Bronchial epithelial cell (primary cell): ENCODE measurements around the gene SERPINA3. TPM values are rescaled to one million over a fixed set of nuclear protein-coding genes. Genes with fewer than 3 reads are reported as not detected.

Experiments
- DNase-seq: peaks from one replicate; pipeline ENCODE4 v3.0.0-alpha.2; 2010; ENCODE audit warnings: low read depth
- FAIRE-seq: peaks from 2 replicates; lab custom pipeline; 2011; peaks lifted over from hg19 to GRCh38; lab: Jason Lieb, UNC
- H3K27me3 ChIP-seq: 2 replicates; pipeline ENCODE4 v1.5.1; 2011; ENCODE audit warnings: low read length; ENCODE audit not compliant: control insufficient read depth, insufficient read depth
- H3K36me3 ChIP-seq: 2 replicates; pipeline ENCODE4 v1.5.1; 2011; ENCODE audit warnings: low read length; ENCODE audit not compliant: control insufficient read depth, insufficient read depth
- H3K4me3 ChIP-seq: 2 replicates; pipeline ENCODE4 v1.5.1; 2011; ENCODE audit warnings: mild to moderate bottlenecking, low read depth, low read length, control low read depth
- total RNA-seq: library from RNA; depleted of rRNA; stranded (reverse); fragments of >200 nt; gene quantifications from 2 replicates; pipeline ENCODE4 v1.2.1, GENCODE V29; 2014
- TF ChIP-seq, protein P1 (sequence below): IDR thresholded peaks from 2 replicates; pipeline ENCODE4 v1.5.1; 2011; ENCODE audit warnings: mild to moderate bottlenecking, moderate library complexity, low read length, control low read depth, inconsistent platforms; ENCODE audit not compliant: insufficient read depth, severe bottlenecking

The SERPINA3 gene
- total RNA-seq, 1 donor from 2014 or later: 0.79 TPM

- Histone ChIP-seq H3K27me3 (no peaks in the 10 kb centered on the region), H3K4me3 (no peak overlapping the region), H3K36me3 (no peaks in the 10 kb centered on the region)
- FAIRE-seq: no peak
- TF ChIP-seq, protein P1, sequence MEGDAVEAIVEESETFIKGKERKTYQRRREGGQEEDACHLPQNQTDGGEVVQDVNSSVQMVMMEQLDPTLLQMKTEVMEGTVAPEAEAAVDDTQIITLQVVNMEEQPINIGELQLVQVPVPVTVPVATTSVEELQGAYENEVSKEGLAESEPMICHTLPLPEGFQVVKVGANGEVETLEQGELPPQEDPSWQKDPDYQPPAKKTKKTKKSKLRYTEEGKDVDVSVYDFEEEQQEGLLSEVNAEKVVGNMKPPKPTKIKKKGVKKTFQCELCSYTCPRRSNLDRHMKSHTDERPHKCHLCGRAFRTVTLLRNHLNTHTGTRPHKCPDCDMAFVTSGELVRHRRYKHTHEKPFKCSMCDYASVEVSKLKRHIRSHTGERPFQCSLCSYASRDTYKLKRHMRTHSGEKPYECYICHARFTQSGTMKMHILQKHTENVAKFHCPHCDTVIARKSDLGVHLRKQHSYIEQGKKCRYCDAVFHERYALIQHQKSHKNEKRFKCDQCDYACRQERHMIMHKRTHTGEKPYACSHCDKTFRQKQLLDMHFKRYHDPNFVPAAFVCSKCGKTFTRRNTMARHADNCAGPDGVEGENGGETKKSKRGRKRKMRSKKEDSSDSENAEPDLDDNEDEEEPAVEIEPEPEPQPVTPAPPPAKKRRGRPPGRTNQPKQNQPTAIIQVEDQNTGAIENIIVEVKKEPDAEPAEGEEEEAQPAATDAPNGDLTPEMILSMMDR: no peak
- DNase-seq: no peak
Measured at GRCh38 chr14:94586635-94587034, 25.6 kb upstream of the SERPINA3 start.

DNA sequence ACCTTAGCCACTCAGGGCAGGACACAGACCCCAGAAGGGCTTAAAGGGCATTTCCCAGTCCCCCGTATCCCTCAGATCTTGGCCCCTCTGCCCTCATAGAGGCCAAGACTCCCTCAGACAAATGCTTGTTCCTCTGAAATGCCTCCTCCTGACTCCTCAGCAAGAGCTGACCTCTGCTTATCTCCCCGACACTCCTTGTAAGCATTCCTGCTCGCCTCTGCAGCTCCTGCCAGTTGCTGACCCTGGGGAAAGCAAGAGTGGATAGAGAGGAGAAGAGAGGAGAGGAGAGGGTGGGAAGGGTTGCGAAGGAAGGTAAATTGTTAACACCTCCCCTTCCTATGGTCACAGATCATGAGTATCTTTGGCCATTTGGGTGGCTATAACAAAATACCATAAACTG is 23.9 kb upstream of the SERPINA3 start:
- TF ChIP-seq, protein P1: no peak
- no peak for DNase-seq
- Histone ChIP-seq H3K36me3 (no peaks in the 10 kb centered on the region), H3K4me3 (no peak overlapping the region), H3K27me3 (no peaks in the 10 kb centered on the region)
- FAIRE-seq: peak; percentile 77

DNA sequence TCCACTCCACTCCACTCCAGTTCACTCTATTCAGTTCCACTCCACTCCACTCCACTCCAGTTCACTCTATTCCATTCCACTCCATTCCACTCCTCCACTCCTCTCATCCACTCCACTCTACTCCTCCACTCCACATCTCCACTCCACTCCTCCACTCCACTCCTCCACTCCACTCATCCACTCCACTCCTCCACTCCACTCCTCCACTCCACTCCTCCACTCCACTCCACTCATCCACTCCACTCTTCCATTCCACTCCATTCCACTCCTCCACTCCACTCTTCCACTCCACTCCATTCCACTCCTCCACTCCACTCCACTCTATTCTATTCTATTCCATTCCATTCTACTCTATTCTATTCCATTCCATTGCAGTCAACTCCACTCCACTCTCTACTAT is 21.1 kb upstream of the SERPINA3 start:
- H3K4me3 ChIP-seq: no peak overlapping the region
- no peaks in the 10 kb centered on the region for H3K27me3 ChIP-seq
- TF ChIP-seq, protein P1: no peak
- FAIRE-seq (no peak), DNase-seq (no peak)
- no peaks in the 10 kb centered on the region for H3K36me3 ChIP-seq

DNA sequence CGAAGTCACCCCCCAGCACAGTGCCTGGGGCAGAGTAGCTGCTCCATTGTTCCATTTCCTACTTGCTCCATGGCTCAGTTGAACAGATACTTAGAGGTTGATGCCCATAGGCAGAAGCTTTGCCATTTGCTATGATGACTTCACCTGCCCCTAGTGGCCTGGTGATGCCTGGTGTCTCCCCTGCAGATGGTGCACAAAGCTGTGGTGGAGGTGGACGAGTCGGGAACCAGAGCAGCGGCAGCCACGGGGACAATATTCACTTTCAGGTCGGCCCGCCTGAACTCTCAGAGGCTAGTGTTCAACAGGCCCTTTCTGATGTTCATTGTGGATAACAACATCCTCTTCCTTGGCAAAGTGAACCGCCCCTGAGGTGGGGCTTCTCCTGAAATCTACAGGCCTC is 20.3 kb upstream of the SERPINA3 start:
- no peaks in the 10 kb centered on the region for H3K36me3 ChIP-seq
- H3K27me3 ChIP-seq: no peaks in the 10 kb centered on the region
- DNase-seq (no peak), FAIRE-seq (no peak)
- TF ChIP-seq, protein P1: no peak
- H3K4me3 ChIP-seq: no peak overlapping the region

DNA sequence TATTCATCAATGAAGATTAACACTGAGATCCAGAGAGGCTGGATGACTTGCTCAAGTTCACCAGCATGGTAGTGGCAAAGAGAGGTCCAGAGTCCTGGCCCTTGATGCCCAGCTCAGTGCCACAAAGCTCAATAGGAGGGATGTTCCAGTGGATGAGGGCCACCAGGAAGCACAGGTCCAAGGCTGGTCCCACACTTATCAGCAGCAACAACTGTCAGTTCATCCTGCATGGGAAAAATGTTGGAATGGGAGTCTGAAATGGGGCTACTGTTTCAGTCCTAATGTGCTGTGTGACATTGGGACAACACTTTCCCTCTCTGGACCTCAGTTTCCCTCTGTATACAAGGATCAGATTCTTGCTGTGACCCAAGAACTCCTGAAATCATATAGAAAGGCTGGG is 19.7 kb upstream of the SERPINA3 start:
- FAIRE-seq: peak; percentile 60
- DNase-seq: no peak
- no peaks in the 10 kb centered on the region for H3K27me3 ChIP-seq
- TF ChIP-seq, protein P1: no peak
- H3K36me3 ChIP-seq: no peaks in the 10 kb centered on the region
- no peak overlapping the region for H3K4me3 ChIP-seq

DNA sequence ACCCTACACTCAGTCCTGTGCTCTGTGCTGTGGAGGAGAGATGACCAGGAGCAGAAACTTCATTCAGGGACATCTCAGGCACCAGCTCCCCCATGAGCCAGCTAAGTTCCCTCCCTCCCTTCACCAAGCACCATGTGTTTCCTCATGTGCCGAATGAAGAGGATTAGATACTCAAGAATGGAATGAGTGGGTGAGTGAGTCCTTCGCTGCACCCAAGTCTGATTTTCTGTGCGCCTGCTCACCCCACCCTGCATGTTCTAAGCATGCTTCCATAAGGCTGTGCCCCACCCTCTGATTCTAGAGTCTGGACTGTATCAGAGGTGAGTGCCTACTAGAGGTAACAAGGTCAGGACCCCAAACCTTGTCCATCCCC is 18.8 kb upstream of the SERPINA3 start:
- FAIRE-seq: no peak
- no peaks in the 10 kb centered on the region for H3K27me3 ChIP-seq
- no peak for DNase-seq
- TF ChIP-seq, protein P1: no peak
- H3K4me3 ChIP-seq: no peak overlapping the region
- H3K36me3 ChIP-seq: no peaks in the 10 kb centered on the region
